HepG2 (cell line): Measurements from ENCODE around the gene USP24. TPM values are rescaled to one million over a fixed set of nuclear protein-coding genes. Genes with fewer than 3 reads are reported as not detected.

Experiments used
- ATAC-seq: fragments of 200-7000 bp; cut with Tn5 transposase; 3 replicates; pipeline ENCODE4 v1.9.1; 2020; ENCODE audit warnings: mild to moderate bottlenecking, moderate library complexity
- BruUV-seq: library from RNA; stranded (reverse); fragments of 400-500 nt; replicated peaks from 2 replicates; lab custom pipeline; 2021; lab: Mats Ljungman, UMichigan
- CTCF ChIA-PET: fragments of 300-600 bp; formaldehyde crosslinking; extraction: SDS; loops from one replicate; lab custom pipeline; 2021; ENCODE audit warnings: low total read pairs, inconsistent platforms, low intra/inter-chr PET ratio; lab: Yijun Ruan, JAX
- POLR2A ChIA-PET: fragments of 350-600 bp; sonication (Branson Sonifier 250); formaldehyde crosslinking; loops from one replicate; lab custom pipeline; 2020; ENCODE audit warnings: antibody characterized with exemption, inconsistent platforms; lab: Yijun Ruan, JAX
- DNase-seq: peaks from one replicate; pipeline ENCODE4 v3.0.0-alpha.2; 2015; ENCODE audit warnings: low spot score
- FAIRE-seq: peaks from 3 replicates; lab custom pipeline; 2011; peaks lifted over from hg19 to GRCh38; lab: Jason Lieb, UNC
- H2AFZ ChIP-seq: one replicate; pipeline ENCODE4 v1.6.1; 2011; ENCODE audit warnings: low read length, inconsistent platforms
- H3K27ac ChIP-seq: fragments of 300-600 bp; 3 replicates; pipeline ENCODE4 v1.8.0; 2011; ENCODE audit warnings: mixed run types, mild to moderate bottlenecking, mixed read lengths, low read length, inconsistent platforms; ENCODE audit not compliant: insufficient read depth; ENCODE audit errors: extremely low read length
- H3K27me3 ChIP-seq, 2 experiments: fragments of 200-600 bp in 1 of 2; 2 replicates in 1 of 2; 3 replicates in 1 of 2; pipeline versions ENCODE4 v1.6.0 to v1.8.0; 2011; ENCODE audit warnings: low read length in 2 of 2, mild to moderate bottlenecking in 2 of 2, moderate library complexity in 2 of 2, inconsistent platforms in 1 of 2; ENCODE audit not compliant: insufficient read depth in 2 of 2, control insufficient read depth in 1 of 2
- H3K36me3 ChIP-seq, 2 experiments: fragments of 200-600 bp in 1 of 2; replicated peaks in 1 of 2; 2 replicates in 1 of 2; 3 replicates in 1 of 2; pipeline versions ENCODE4 v1.5.1 to v1.8.0; 2011; ENCODE audit warnings: low read length in 2 of 2, inconsistent platforms in 1 of 2; ENCODE audit not compliant: insufficient read depth in 2 of 2, control insufficient read depth in 1 of 2
- H3K4me1 ChIP-seq: 2 replicates; pipeline ENCODE4 v1.5.1; 2012; ENCODE audit warnings: low read length, inconsistent platforms; ENCODE audit not compliant: insufficient read depth
- H3K4me2 ChIP-seq: 2 replicates; pipeline ENCODE4 v1.6.0; 2011; ENCODE audit warnings: low read depth, low read length, inconsistent platforms
- H3K4me3 ChIP-seq, 3 experiments: fragments of 200-600 bp in 1 of 3; sonication (generic), shearing (Covaris generic) in 1 of 3; replicated peaks in 1 of 3; 2 replicates each; pipeline ENCODE4 v1.5.1; 2011 to 2016; ENCODE audit warnings: low read length in 3 of 3, inconsistent platforms in 2 of 3, low read depth in 2 of 3, mild to moderate bottlenecking in 2 of 3, control low read depth in 1 of 3, mixed read lengths in 1 of 3; ENCODE audit not compliant: insufficient read depth in 1 of 3
- H3K79me2 ChIP-seq: one replicate; pipeline ENCODE4 v1.6.1; 2011; ENCODE audit warnings: low read length, inconsistent platforms; ENCODE audit not compliant: insufficient read depth
- H3K9ac ChIP-seq: 2 replicates; pipeline ENCODE4 v1.6.0; 2011; ENCODE audit warnings: mild to moderate bottlenecking, low read depth, low read length, inconsistent platforms; ENCODE audit not compliant: insufficient read depth
- H3K9me3 ChIP-seq: 2 replicates; pipeline ENCODE4 v1.5.1; 2012; ENCODE audit warnings: mild to moderate bottlenecking, low read length
- H4K20me1 ChIP-seq: 2 replicates; pipeline ENCODE4 v1.6.0; 2011; ENCODE audit warnings: inconsistent platforms, mild to moderate bottlenecking, low read length, moderate library complexity; ENCODE audit not compliant: insufficient read depth
- FOXJ3 ChIP-seq: sonication (generic); formaldehyde crosslinking; IDR thresholded peaks from 2 replicates; pipeline ENCODE4 v1.4.0; 2020; ENCODE audit warnings: missing genetic modification reagents, mild to moderate bottlenecking, borderline replicate concordance
- HMGXB4 ChIP-seq, 2 experiments: sonication (generic) in 1 of 2; formaldehyde crosslinking in 1 of 2; IDR thresholded peaks; 2 replicates each; pipeline versions ENCODE4 v1.4.0 to v1.6.1; 2018 to 2020; ENCODE audit warnings: missing genetic modification reagents in 2 of 2, borderline replicate concordance in 1 of 2, low read depth in 1 of 2, mild to moderate bottlenecking in 1 of 2, missing biosample characterization in 1 of 2
- HOXD1 ChIP-seq: sonication (generic); formaldehyde crosslinking; IDR thresholded peaks from 2 replicates; pipeline ENCODE4 v1.5.0; 2020; ENCODE audit warnings: missing genetic modification reagents
- IRF1 ChIP-seq: sonication (generic); formaldehyde crosslinking; IDR thresholded peaks from 2 replicates; pipeline ENCODE4 v1.4.0; 2020; ENCODE audit warnings: low read depth, mild to moderate bottlenecking, missing genetic modification reagents
- KDM5B ChIP-seq: sonication (generic); formaldehyde crosslinking; IDR thresholded peaks from 2 replicates; pipeline ENCODE4 v1.4.0; 2020; ENCODE audit warnings: missing genetic modification reagents, mild to moderate bottlenecking, borderline replicate concordance
- MYC ChIP-seq: sonication (generic); formaldehyde crosslinking; IDR thresholded peaks from 2 replicates; pipeline ENCODE4 v1.9.0; 2021; ENCODE audit warnings: missing genetic modification reagents, borderline replicate concordance
- RXRB ChIP-seq: IDR thresholded peaks from 2 replicates; pipeline ENCODE4 v1.6.1; 2016; ENCODE audit warnings: borderline replicate concordance, missing genetic modification reagents, missing compliant biosample characterization
- TEF ChIP-seq: sonication (generic); formaldehyde crosslinking; IDR thresholded peaks from 2 replicates; pipeline ENCODE4 v1.5.0; 2020; ENCODE audit warnings: missing genetic modification reagents
- TGIF2 ChIP-seq: IDR thresholded peaks from 2 replicates; pipeline ENCODE4 v1.6.1; 2016; ENCODE audit warnings: control low read depth, missing compliant biosample characterization
- THAP8 ChIP-seq: sonication (generic); formaldehyde crosslinking; IDR thresholded peaks from 2 replicates; pipeline ENCODE4 v1.5.1; 2020; ENCODE audit warnings: missing genetic modification reagents, mild to moderate bottlenecking, borderline replicate concordance
- ZBTB10 ChIP-seq: sonication (generic); formaldehyde crosslinking; IDR thresholded peaks from 2 replicates; pipeline ENCODE4 v1.4.0; 2020; ENCODE audit warnings: missing genetic modification reagents, borderline replicate concordance
- ZNF253 ChIP-seq: sonication (generic); formaldehyde crosslinking; IDR thresholded peaks from 2 replicates; pipeline ENCODE4 v1.8.0; 2022; ENCODE audit warnings: mild to moderate bottlenecking, missing genetic modification reagents, borderline replicate concordance
- ZNF34 ChIP-seq: sonication (generic); formaldehyde crosslinking; IDR thresholded peaks from 2 replicates; pipeline ENCODE4 v1.4.0; 2020; ENCODE audit warnings: mild to moderate bottlenecking, missing genetic modification reagents, borderline replicate concordance
- ZNF883 ChIP-seq: sonication (generic); formaldehyde crosslinking; IDR thresholded peaks from 2 replicates; pipeline ENCODE4 v1.5.1; 2020; ENCODE audit warnings: mild to moderate bottlenecking, missing genetic modification reagents; ENCODE audit errors: not compliant biosample characterization
- WGBS: methylation state at CpG from one replicate; pipeline ENCODE4 v1.1.6; 2017; ENCODE audit warnings: low lambda C conversion rate; 5-methylcytosine and 5-hydroxymethylcytosine counted together
- in situ Hi-C: cut with HindIII; loops from 2 replicates; pipeline ENCODE4 v1.10.0; 2017; ENCODE audit warnings: low pct_unique_long_range_greater_than_20kb; ENCODE audit not compliant: extremely low pct_ligation_motif_present
- intact Hi-C: fragments of 100-400 bp; cut with micrococcal nuclease; formaldehyde crosslinking; loops from one replicate; pipeline ENCODE4 v1.10.0; 2022; ENCODE audit not compliant: unreplicated experiment
- polyA plus RNA-seq, 8 experiments: library from polyadenylated mRNA; depleted of rRNA in 3 of 8; stranded (reverse) in 7 of 8; unstranded in 1 of 8; fragments of >200 nt; fragmentation: Illumina TruSeq in 4 of 8; extraction: Trizol in 4 of 8; gene quantifications; 2 replicates each; pipeline versions ENCODE4 v1.2.1 to v1.2.3, GENCODE V29; 2011 to 2016; ENCODE audit warnings: low read depth in 4 of 8, missing spikeins in 1 of 8, mixed read lengths in 1 of 8; ENCODE audit not compliant: insufficient read depth in 1 of 8
- total RNA-seq, 5 experiments: library from RNA; depleted of rRNA; stranded (reverse); fragments of >200 nt; fragmentation: Illumina TruSeq; extraction: Trizol; gene quantifications; 2 replicates each; pipeline ENCODE4 v1.2.3, GENCODE V29; 2016; ENCODE audit warnings: low read depth in 1 of 5

Gene USP24
- total and polyA plus RNA-seq, 2 of the 13 experiments (the other 11 are each of a cell fraction or from before 2014, with no cell fraction given) = 18.8 to 47.6 TPM

GRCh38 chr1:55037733-55038551 is 177.2 kb downstream of the USP24 start:
- in situ Hi-C loops = no loop called here
- 0 out of 2 replicates have a peak, but pooled peaks have one; percentile 18 for TF ChIP-seq MYC (CRISPR knock-in tag)
- TF ChIP-seq TGIF2 (CRISPR knock-in tag) = no peak
- TF ChIP-seq FOXJ3 (CRISPR knock-in tag) = no peak
- TF ChIP-seq ZNF34 = no peak
- TF ChIP-seq ZBTB10 (CRISPR knock-in tag) = no peak
- TF ChIP-seq ZNF253 = peak; percentile 72; the same call in 1 of the 2 replicates
- peak; percentile 17; the same call in 1 of the 2 replicates for TF ChIP-seq KDM5B (CRISPR knock-in tag)
- no peak for TF ChIP-seq TEF (CRISPR knock-in tag)
- TF ChIP-seq HMGXB4 (CRISPR knock-in tag; IDR thresholded peaks at IDR 0.05; ENCODE audit: borderline replicate concordance in 1 of 2, low read depth in 1 of 2) = no peak
- no peak for TF ChIP-seq THAP8 (CRISPR knock-in tag)
- TF ChIP-seq IRF1 = no peak
- TF ChIP-seq HOXD1 (CRISPR knock-in tag) = no peak
- no peak for TF ChIP-seq ZNF883 (CRISPR knock-in tag)
- no peak for TF ChIP-seq RXRB (CRISPR knock-in tag)

More at GRCh38 chr1:55037733-55038551, 177.2 kb downstream of the USP24 start:
- 13% methylated on average over 4 of the region's 8 CpGs for WGBS
- no peaks in the 10 kb centered on the region for H3K9me3 ChIP-seq
- H3K9ac ChIP-seq = peak overlapping the region; percentile 77; the same call in 1 of the 2 replicates
- DNase-seq (no peak), ATAC-seq (no peak), FAIRE-seq (no peak)
- ChIA-PET CTCF (no interaction called here), POLR2A (interaction anchor here (0.6 kb wide), 1 partner anchor 1130 kb away, joined by 3 read pairs; no protein-coding TSS in a partner anchor)
- peak overlapping the region; percentile 94 for H3K4me2 ChIP-seq
- H3K4me1 ChIP-seq = peaks cover 78% of the 10 kb centered on the region
- intact Hi-C loops = no loop called here
- H3K27ac ChIP-seq = peak overlapping the region; percentile 82
- BruUV-seq = no TSS peak
- H3K27me3 ChIP-seq = peaks cover 0 to 7% of the 10 kb centered on the region in 2 experiments; a peak in 1 of 5 replicates
- H2AFZ ChIP-seq = no peak overlapping the region
- H4K20me1 ChIP-seq = peaks cover 16% of the 10 kb centered on the region
- peaks cover 38% of the 10 kb centered on the region for H3K79me2 ChIP-seq
- no peaks in the 10 kb centered on the region; a peak in 1 of 5 replicates for H3K36me3 ChIP-seq
- H3K4me3 ChIP-seq = peak overlapping the region in 1 of 3 experiments; percentile 87; a peak in 2 of 6 replicates
